ENCODE data around the gene PKMYT1.

The PKMYT1 gene

DNA sequence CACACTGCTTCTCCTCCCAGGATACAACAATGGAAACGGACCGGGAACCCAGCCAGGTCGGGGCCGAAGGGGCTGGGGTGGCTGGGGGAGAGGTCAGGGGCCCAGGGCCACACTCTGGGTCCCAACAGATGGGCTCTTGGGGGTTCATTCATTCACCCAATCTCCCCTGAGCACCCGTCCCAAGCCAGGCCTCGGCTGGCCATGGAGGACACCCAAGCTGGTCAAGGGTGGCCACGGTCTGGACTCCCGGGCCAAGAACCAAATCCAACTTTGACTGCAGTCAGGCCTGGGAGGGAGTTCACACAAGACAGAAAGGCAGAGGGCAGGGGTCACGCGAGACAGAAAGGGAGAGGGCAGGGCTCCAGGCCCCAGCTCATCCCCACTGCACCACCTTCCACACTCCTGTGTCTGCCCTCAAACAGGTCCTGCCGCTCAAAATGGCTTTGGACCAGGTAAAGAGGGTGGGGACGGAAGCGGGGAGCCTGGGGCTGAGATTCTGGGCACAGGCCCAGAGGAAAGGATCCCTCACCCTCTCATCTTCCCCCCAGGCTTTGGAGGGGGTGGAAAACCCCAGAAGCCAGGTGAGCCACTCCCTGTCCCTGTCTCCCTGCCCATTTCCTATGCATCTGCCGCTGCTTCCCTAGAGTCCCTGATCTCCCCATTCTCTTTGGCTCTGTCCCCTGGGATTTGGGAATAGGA lies 12.3 kb upstream of the PKMYT1 start:
- DNase-seq = no peak

- DNase-seq = no peak
Measured at GRCh38 chr16:2991566-2992261, 11.5 kb upstream of the PKMYT1 start.

DNA sequence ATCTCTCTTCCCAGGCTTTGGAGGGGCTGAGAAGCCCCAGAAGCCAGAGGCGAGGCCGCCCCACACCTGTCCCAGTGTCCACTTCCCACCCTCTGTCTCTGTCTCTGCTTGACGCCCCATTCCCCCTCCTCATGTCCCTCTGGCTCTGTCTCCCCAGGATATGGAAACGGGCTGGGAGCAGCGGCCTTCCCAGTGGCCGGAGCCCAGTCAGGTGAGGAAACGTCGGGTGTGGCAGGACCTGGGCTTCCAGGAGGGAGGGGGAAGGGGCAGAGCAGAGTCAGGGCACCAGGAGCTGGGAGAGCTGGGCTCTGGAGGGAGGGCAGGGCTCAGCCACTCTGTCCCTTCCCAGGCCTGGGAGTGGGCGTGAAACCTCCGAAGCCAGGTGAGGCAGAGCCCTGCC lies 10.6 kb upstream of the PKMYT1 start:
- no peak for DNase-seq

- DNase-seq = no peak
Measured at GRCh38 chr16:2988590-2989099, 8.4 kb upstream of the PKMYT1 start.

- DNase-seq = peak; percentile 45
Measured at GRCh38 chr16:2987833-2988232, 7.6 kb upstream of the PKMYT1 start.

DNA sequence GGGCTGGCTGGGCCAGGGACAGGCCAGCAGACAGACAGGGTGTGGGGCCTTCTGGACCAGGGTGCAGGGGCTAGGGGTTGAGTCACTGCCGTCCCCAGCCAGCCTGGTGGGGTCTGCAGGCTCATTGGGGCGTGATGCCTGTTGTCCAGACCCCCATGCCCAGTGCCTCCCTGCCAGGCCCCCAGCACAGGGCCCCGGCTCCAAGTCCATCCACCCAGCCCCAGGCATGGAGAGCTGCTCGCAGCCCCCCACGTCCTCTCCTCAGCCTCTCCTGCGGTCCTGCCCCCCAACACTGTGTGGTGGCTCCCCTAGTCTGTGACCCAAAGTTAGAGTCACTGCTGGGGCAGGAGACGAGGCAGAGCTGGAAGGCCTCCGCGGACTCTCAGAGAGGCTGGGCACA lies 7.0 kb upstream of the PKMYT1 start:
- no peak for DNase-seq

DNA sequence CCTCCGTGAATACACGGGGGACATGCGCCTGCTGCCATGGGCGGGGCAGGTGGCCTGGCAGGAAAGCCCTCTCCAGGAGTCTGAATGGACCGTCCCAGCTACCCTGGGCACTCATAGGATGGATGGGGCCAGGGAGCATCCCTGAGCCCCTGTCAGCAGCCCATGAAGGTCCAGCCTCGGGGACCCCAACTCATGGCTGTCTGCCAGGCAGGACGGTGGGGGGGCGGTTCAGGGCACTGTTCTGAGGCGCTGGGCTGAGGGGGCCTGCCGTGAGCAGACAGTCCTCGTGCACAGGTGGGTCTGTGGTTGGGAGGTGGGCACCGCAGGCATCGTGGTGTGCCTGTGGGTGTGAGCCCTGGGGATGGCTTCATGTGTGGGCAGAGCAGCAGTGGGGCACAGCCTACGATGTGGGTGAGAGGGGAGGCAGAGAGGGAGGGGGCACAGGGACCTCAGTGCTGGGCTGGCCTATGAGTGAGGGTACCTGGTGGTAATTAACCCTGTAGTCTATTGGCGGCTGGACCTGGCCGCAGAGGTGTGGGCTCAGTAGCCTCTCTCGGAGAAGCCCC lies 6.5 kb upstream of the PKMYT1 start:
- DNase-seq = no peak

- DNase-seq = no peak
Measured at GRCh38 chr16:2985893-2986355, 5.7 kb upstream of the PKMYT1 start.

DNA sequence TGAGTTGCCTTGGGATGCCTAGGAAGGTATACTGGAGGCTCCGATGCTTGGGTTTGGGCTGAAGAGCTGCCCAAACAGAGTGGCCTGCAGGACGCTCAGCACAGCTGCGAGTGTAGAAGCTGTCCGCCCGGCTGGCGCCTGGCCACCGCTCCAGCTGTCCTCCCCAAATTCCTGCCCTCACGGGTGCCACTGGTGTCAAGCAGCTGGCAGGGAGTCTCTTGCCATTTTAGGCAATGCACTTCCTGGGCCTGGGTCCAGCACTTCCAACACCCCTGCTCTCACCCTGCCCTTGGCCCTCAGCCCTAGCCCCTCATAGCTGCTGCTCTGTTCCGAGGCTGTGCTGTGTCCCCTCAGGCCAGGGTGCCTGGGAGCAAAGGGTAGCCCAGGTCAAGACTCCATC lies 5.2 kb upstream of the PKMYT1 start:
- no peak for DNase-seq

DNA sequence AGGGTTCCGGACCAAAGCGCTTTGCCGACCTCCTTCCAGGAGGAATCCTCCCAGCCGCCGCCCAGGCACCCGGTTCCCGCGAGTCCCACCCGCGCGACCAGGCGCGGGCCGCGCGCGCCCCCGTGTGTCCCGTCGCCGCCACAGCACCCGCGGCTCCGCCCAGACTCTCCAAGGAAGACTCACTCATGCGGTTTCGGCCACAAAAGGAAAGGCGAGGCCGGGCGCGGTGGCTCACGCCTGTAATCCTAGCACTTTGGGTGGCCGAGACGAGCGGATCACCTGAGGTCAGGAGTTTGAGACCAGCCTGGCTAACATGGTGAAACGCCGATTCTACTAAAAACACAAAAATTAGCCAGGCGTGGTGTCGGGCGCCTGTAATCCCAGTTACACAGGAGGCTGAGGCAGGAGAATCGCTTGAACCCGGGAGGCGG lies 3.5 kb upstream of the PKMYT1 start:
- peak; percentile 80 for DNase-seq

- no peak for DNase-seq
Measured at GRCh38 chr16:2982402-2982801, 2.2 kb upstream of the PKMYT1 start.

- no peak for DNase-seq
Measured at GRCh38 chr16:2981899-2982250, 1.6 kb upstream of the PKMYT1 start.

GRCh38 chr16:2981177-2981898 lies 1.1 kb upstream of the PKMYT1 start:
- no peak for DNase-seq

- no peak for DNase-seq
Measured at GRCh38 chr16:2979669-2980226, 498 bp downstream of the PKMYT1 start.

DNA sequence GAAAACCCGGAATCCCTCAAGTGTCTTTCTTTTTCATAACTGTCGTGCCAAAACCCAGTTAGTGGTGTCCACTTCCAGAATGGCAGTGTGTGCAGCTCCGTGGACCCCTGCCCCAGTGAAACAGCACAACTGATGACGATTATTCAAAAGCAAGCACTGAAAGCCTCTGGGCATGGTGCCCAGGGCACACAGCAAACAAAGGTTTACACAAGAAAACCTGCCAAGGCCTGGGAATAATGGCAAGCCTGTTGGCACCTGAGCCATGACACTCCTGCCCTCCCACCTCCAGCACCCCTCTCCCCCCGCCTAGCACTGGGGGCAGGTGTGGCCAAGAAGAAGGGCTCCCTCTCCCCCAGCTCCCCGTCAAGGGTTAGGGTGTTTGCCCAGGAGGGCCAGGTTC lies 2.8 kb downstream of the PKMYT1 start:
- DNase-seq = no peak

GRCh38 chr16:2976673-2977072 lies 3.6 kb downstream of the PKMYT1 start:
- DNase-seq = no peak

GRCh38 chr16:2976201-2976600 lies 4.0 kb downstream of the PKMYT1 start:
- DNase-seq = no peak

DNA sequence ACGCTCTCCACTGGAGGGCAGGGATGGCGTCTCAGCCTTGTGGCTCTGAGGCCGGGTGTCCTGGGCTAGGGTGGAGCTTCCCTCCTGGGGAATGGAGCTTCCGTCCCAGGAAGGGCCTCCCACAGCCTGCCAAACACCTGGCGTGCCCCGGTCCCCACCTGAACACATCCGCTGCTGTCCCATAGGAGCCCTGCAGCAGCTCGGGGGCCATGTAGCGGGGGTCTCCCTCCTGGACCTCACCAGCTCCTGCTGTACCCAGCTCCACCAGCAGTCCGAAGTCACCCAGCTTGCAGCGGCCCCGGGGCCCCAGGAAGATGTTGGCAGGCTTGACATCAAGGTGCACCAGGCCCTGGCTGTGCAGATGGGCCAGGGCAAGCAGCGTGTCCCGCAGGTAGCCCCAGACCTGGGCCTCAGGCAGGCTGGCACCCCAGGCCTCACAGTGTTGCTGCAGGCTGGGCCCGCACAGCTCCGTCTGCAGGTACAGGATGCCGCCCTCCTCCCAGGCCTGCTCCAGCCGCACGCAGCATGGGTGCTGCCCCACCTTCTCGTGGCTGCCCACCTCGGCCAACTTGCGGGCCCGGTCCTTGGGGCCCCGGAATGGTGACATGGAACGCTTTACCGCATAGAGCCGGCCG lies 5.0 kb downstream of the PKMYT1 start:
- DNase-seq = no peak

DNA sequence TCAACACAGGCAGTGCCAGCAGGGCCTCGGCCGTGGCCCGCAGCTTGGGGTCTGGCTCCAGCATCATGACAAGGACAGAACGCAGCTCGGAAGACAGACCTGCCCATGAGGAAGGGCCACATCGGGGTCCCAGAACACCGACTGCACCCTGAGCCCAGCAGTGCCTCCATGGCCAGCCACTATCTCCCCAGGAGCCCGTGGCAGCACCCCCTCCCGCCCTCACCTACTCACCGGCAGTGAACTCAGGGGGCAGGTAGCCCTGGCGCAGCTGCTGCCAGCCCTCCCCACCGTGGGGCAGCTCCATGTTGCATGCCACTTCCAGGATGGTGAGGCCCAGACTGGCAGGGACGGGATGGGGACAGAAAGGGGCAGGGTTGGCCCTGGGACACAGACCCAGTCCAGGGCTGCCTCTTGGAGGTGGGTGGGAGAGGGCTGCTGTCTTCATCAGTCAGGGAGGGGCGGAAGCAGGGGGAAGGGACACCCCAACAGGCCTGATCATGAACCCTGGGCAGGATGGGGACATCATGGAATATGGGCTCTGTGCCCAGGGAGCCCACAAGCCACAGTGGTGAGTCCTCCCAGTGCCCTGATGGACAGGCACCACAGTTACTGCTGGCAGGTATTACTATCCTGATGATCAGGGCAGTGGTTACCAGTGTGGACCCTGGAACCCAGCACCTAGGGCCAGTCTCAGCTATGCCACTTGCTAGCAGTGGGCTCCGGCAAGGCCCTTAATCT lies 5.8 kb downstream of the PKMYT1 start:
- DNase-seq = no peak

DNA sequence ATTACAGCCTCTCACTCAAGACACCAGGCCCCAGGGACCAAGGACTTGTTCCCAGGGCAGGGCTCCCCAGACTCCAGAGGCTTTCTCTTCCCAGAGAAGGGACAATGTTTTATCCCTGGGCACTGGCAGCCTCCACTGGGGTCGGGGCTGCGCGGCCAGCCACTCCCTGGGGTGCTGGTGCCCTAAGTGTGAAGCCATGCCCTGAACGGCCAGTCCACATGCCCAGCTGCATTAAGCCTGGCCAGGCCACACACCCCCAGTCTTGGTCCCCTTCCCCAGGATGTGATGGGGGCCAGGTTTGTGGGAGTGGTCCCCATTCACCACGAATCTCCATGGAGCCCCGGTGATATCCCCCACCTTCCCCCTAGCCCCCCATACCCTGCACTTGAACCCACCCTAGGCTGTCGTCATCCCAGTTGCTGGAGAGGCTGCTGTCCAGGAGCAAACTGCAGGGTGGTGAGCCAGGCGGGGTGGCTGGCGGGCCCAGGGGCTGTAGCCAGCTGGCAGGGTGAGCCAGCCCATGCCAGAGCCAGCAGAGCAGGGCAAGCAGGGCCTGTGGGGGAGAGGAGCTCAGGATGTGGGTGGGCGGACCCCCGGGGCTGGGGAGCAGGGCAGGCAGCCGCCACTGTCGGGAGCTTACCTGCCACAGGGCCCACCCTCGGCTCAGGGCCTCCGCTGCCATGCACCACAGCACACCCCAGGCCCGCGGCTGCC lies 6.5 kb downstream of the PKMYT1 start:
- DNase-seq = no peak

- no peak for DNase-seq
Measured at GRCh38 chr16:2973093-2973492, 7.2 kb downstream of the PKMYT1 start.
